AG04450 (cell line): ENCODE data around the gene SLC6A6. TPM values are rescaled to one million over a fixed set of nuclear protein-coding genes. Genes with fewer than 3 reads are reported as not detected.

ENCODE experiments used
- CTCF ChIA-PET: fragments of 300-600, 350-600 bp; formaldehyde crosslinking; extraction: SDS; loops from one replicate; lab custom pipeline; 2022; ENCODE audit warnings: antibody characterized with exemption, inconsistent platforms; lab: Charles Lee
- POLR2A ChIA-PET: fragments of 350-600 bp; formaldehyde crosslinking; extraction: SDS; loops from one replicate; lab custom pipeline; 2021; ENCODE audit warnings: antibody characterized with exemption, inconsistent platforms; lab: Yijun Ruan, JAX
- DNase-seq: peaks from one replicate; pipeline ENCODE4 v3.0.0-alpha.2; 2011; ENCODE audit warnings: low read depth, low spot score
- H3K27ac ChIP-seq: one replicate; pipeline ENCODE4 v1.5.1; 2012; ENCODE audit warnings: low read depth, low read length, control low read depth
- H3K27me3 ChIP-seq: one replicate; pipeline ENCODE4 v1.6.0; 2012; ENCODE audit warnings: low read length; ENCODE audit not compliant: control insufficient read depth, insufficient read depth
- H3K4me3 ChIP-seq: 2 replicates; pipeline ENCODE4 v1.5.1; 2011; ENCODE audit warnings: mild to moderate bottlenecking, low read depth, low read length, control low read depth
- H3K9me3 ChIP-seq: 2 replicates; pipeline ENCODE4 v1.5.1; 2012; ENCODE audit warnings: low read length; ENCODE audit not compliant: control insufficient read depth, insufficient read depth
- CTCF ChIP-seq: IDR thresholded peaks from 2 replicates; pipeline ENCODE4 v1.5.1; 2011; ENCODE audit warnings: low read depth, low read length, control low read depth, inconsistent platforms
- polyA plus RNA-seq: library from polyadenylated mRNA; depleted of rRNA; stranded (reverse); fragments of >200 nt; gene quantifications from 2 replicates; pipeline ENCODE4 v1.2.3, GENCODE V29; 2011

SLC6A6 gene
- polyA plus RNA-seq, 1 experiment, result 30.8 TPM

- CTCF ChIA-PET, result interaction anchor here (0.6 to 5.6 kb wide), 8 partner anchors 53 to 284 kb away, joined by 3 to 152 read pairs (median 4); partner anchors contain the start of genes LSM3 and XPC
- POLR2A ChIA-PET, result no interaction called here
- Histone ChIP-seq H3K27me3 (no peaks in the 10 kb centered on the region), H3K9me3 (no peaks in the 10 kb centered on the region), H3K27ac (peak overlapping the region; percentile 11), H3K4me3 (no peak overlapping the region)
- DNase-seq, result no peak
- no peak for TF ChIP-seq CTCF
Observed at GRCh38 chr3:14462738-14463137, 60.3 kb downstream of the SLC6A6 start.

GRCh38 chr3:14463330-14464140 is 61.1 kb downstream of the SLC6A6 start:
- no peak for DNase-seq
- no peaks in the 10 kb centered on the region for H3K27me3 ChIP-seq
- ChIA-PET POLR2A (no interaction called here), CTCF (interaction anchor here (0.6 to 5.6 kb wide), 5 partner anchors 10 to 285 kb away, joined by 3 to 152 read pairs (median 4); partner anchors contain the start of genes LSM3 and XPC)
- no peak for TF ChIP-seq CTCF
- H3K9me3 ChIP-seq, result no peaks in the 10 kb centered on the region
- H3K27ac ChIP-seq, result peak overlapping the region; percentile 11
- H3K4me3 ChIP-seq, result no peak overlapping the region

GRCh38 chr3:14464141-14464465 is 61.7 kb downstream of the SLC6A6 start:
- POLR2A ChIA-PET, result no interaction called here
- CTCF ChIA-PET, result interaction anchor here (1.2 to 5.6 kb wide), 3 partner anchors 9 to 260 kb away, joined by 3 to 152 read pairs (median 52); no protein-coding TSS in a partner anchor

GRCh38 chr3:14464521-14464920 is 62.1 kb downstream of the SLC6A6 start:
- Histone ChIP-seq H3K27ac (no peak overlapping the region), H3K27me3 (no peaks in the 10 kb centered on the region), H3K9me3 (no peaks in the 10 kb centered on the region), H3K4me3 (no peak overlapping the region)
- no peak for DNase-seq
- ChIA-PET POLR2A (no interaction called here), CTCF (interaction anchor here (1.2 to 5.6 kb wide), 3 partner anchors 9 to 261 kb away, joined by 3 to 152 read pairs (median 52); no protein-coding TSS in a partner anchor)
- TF ChIP-seq CTCF, result no peak

More at GRCh38 chr3:14464141-14464465, 61.7 kb downstream of the SLC6A6 start:
- Histone ChIP-seq H3K27me3 (no peaks in the 10 kb centered on the region), H3K27ac (no peak overlapping the region), H3K9me3 (no peaks in the 10 kb centered on the region), H3K4me3 (no peak overlapping the region)
- no peak for DNase-seq
- TF ChIP-seq CTCF, result no peak

- no peak for DNase-seq
- CTCF ChIA-PET, result interaction anchor here (0.7 to 5.3 kb wide), 4 partner anchors 204 to 1303 kb away, joined by 3 to 153 read pairs (median 30); no protein-coding TSS in a partner anchor
Observed at GRCh38 chr3:14465425-14465824, 63.0 kb downstream of the SLC6A6 start.

More at GRCh38 chr3:14465425-14465824, 63.0 kb downstream of the SLC6A6 start:
- no peak for TF ChIP-seq CTCF
- no peaks in the 10 kb centered on the region for H3K9me3 ChIP-seq
- no peak overlapping the region for H3K27ac ChIP-seq
- POLR2A ChIA-PET, result no interaction called here
- H3K4me3 ChIP-seq, result no peak overlapping the region
- H3K27me3 ChIP-seq, result no peaks in the 10 kb centered on the region
